HEK293 (cell line): Measurements from ENCODE around the gene IL17A.

Experiments
- REPIN1 ChIP-seq: fragments of 450-650 bp; formaldehyde crosslinking; IDR thresholded peaks from 2 replicates; pipeline ENCODE4 v1.5.1; 2017; ENCODE audit warnings: missing biosample characterization, missing genetic modification characterization, low read depth
- TF ChIP-seq, protein P1 (sequence below): fragments of 450-650 bp; formaldehyde crosslinking; IDR thresholded peaks from 2 replicates; pipeline ENCODE4 v1.5.1; 2016; ENCODE audit warnings: missing biosample characterization, missing genetic modification characterization

DNA sequence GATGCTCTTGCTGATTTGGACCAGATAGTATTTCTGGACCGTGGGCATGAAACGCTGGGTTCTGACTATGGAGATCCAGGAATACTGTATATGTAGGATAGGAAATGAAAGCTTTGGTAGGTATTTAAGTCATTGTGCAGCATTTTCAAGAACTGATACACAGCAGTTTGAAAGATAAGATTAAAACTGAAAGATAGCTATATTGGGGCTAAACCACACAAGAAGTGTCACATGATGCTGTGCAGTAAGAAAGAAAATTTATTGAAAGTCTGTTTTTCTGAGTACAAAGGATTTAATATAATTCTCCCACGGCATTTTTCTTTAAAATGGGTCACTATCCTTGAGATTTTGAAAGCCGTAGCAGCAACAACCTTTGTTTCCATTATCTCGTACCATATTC, 305 bp downstream of the IL17A start:
- TF ChIP-seq, protein P1, sequence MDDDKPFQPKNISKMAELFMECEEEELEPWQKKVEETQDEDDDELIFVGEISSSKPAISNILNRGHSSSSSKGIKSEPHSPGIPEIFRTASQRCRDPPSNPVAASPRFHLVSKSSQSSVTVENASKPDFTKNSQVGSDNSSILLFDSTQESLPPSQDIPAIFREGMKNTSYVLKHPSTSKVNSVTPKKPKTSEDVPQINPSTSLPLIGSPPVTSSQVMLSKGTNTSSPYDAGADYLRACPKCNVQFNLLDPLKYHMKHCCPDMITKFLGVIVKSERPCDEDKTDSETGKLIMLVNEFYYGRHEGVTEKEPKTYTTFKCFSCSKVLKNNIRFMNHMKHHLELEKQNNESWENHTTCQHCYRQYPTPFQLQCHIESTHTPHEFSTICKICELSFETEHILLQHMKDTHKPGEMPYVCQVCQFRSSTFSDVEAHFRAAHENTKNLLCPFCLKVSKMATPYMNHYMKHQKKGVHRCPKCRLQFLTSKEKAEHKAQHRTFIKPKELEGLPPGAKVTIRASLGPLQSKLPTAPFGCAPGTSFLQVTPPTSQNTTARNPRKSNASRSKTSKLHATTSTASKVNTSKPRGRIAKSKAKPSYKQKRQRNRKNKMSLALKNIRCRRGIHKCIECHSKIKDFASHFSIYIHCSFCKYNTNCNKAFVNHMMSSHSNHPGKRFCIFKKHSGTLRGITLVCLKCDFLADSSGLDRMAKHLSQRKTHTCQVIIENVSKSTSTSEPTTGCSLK (tag by site-specific recombination) = no peak
- no peak for TF ChIP-seq REPIN1 (tag by site-specific recombination)
